ENCODE data around the gene ANGEL1.

GRCh38 chr14:76767681-76768656 lies 44.7 kb downstream of the ANGEL1 start:
- TF ChIP-seq CTCF (IDR thresholded peaks at IDR 0.05) (no peak), EZH2 (IDR thresholded peaks at IDR 0.05; ENCODE audit: borderline replicate concordance, insufficient read depth, low read depth, low read length, poor library complexity, severe bottlenecking) (no peak)

All from B cell (primary cell).